GM12892 (cell line): ENCODE measurements around the gene LIPA.

Experiments
- POLR2A ChIP-seq: IDR thresholded peaks from 2 replicates; pipeline ENCODE4 v1.6.1; 2011; ENCODE audit warnings: low read depth, low read length, control low read depth
- POLR2AphosphoS5 ChIP-seq: IDR thresholded peaks from 2 replicates; pipeline ENCODE4 v1.6.1; 2011; ENCODE audit warnings: low read depth, low read length, control low read depth
- TAF1 ChIP-seq: IDR thresholded peaks from 2 replicates; pipeline ENCODE4 v1.6.1; 2011; ENCODE audit warnings: low read depth, mild to moderate bottlenecking, control low read depth, low read length, borderline replicate concordance

- TF ChIP-seq POLR2AphosphoS5 = no peak
- no peak for TF ChIP-seq POLR2A
- no peak for TF ChIP-seq TAF1
Observed at GRCh38 chr10:89167915-89168314, 83.7 kb downstream of the LIPA start.
